Transverse colon (tissue), 4 donors: ENCODE data around the gene CKMT2.

Source experiments
- EP300 ChIP-seq: sonication (generic); formaldehyde crosslinking; IDR thresholded peaks from one replicate; pipeline ENCODE4 v1.6.1; 2017; ENCODE audit warnings: antibody characterized with exemption, low read depth
- POLR2A ChIP-seq: fragments of 450-650 bp; IDR thresholded peaks from one replicate; pipeline ENCODE4 v1.6.1; 2016; ENCODE audit warnings: antibody characterized with exemption, mild to moderate bottlenecking, moderate library complexity
- POLR2AphosphoS5 ChIP-seq, 3 donors: sonication (generic); formaldehyde crosslinking; IDR thresholded peaks; one replicate each; pipeline ENCODE4 v1.6.1; 2016; ENCODE audit warnings: antibody characterized with exemption in 3 of 3
- TF ChIP-seq, protein P1 (sequence below), 5 experiments: fragments of 200-600 bp in 3 of 5; fragments of 450-650 bp in 2 of 5; sonication (generic) in 3 of 5; IDR thresholded peaks; 1 replicate in 2 of 5; 2 replicates in 3 of 5; pipeline ENCODE4 v1.5.1; 2016 to 2017; ENCODE audit warnings: antibody characterized with exemption in 5 of 5, inconsistent platforms in 3 of 5, mild to moderate bottlenecking in 2 of 5, moderate library complexity in 1 of 5

DNA sequence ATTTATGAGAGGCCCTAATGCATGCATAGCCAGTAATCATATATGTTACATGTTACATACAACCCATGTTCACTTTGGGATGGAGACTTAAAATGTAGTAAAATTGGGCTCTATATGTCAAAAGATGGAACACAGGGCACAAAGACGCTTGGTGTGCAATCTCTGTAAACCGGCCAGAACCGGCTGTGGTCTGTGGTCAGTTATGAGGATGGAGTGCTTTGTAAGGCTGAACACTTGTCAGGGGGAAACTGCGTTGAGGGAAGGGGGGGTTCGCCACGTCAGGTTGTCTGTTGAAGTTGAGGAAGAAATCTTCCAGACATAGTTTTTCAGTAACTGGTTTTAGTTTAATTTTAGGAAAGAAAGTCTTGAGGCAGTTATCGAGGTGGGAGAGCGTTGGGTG lies 2.7 kb upstream of the CKMT2 start:
- no peak for TF ChIP-seq POLR2AphosphoS5 (IDR thresholded peaks at IDR 0.05)
- TF ChIP-seq, protein P1, sequence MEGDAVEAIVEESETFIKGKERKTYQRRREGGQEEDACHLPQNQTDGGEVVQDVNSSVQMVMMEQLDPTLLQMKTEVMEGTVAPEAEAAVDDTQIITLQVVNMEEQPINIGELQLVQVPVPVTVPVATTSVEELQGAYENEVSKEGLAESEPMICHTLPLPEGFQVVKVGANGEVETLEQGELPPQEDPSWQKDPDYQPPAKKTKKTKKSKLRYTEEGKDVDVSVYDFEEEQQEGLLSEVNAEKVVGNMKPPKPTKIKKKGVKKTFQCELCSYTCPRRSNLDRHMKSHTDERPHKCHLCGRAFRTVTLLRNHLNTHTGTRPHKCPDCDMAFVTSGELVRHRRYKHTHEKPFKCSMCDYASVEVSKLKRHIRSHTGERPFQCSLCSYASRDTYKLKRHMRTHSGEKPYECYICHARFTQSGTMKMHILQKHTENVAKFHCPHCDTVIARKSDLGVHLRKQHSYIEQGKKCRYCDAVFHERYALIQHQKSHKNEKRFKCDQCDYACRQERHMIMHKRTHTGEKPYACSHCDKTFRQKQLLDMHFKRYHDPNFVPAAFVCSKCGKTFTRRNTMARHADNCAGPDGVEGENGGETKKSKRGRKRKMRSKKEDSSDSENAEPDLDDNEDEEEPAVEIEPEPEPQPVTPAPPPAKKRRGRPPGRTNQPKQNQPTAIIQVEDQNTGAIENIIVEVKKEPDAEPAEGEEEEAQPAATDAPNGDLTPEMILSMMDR (IDR thresholded peaks at IDR 0.05) = no peak
- no peak for TF ChIP-seq POLR2A
- no peak for TF ChIP-seq EP300
